ENCODE measurements around the gene TMC3. TPM values are rescaled to one million over a fixed set of nuclear protein-coding genes. Genes with fewer than 3 reads are reported as not detected.

The TMC3 gene
- total and polyA plus RNA-seq, 10 of the 15 experiments (the other 5 are each of a cell fraction or from before 2014, with no cell fraction given) = 0.03 to 0.04 (median 0.04) TPM; not detected in 7

DNA sequence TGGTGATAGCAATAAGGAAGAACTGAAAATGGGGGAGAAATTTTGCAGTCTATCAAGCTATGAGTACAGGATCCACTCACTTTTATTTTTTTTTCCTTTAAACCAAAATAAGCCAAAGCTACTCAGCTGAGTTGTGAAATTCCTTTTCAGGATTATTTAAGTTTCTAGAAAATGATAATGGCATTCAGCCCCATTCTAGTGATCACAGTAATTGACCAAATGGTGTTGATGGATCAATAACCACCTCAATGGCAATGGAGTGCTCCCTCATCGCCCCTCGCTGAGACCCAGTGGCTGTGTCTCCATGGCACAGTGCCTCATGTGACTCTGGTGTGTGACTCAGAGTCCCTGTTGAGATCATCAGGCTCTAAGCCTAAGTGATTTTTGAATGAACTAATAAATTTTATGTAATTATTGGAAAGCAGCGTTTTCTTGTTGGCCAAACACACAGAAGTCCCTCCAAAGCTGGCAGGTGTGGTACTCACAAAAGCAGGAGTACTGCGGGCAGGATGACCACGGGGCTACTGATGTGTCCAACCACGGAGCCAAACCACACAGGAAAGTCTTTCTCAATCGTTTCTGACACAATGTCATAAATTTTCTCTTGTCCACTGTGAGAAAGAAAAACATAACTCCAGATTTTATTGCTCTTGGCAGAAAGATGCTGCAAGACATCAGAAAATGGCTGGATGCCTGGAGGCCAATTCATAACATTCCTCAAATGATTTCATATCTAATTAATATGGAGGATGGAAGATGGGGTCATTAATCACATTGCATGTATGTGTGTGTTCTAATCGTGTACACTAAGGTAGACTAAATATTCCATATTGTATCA is 35.6 kb downstream of the TMC3 start:
- ChIA-PET RAD21 (ENCODE audit: unreplicated experiment) (interaction anchor here (2.3 to 9.2 kb wide), 3 partner anchors 47 to 72 kb away, joined by 7 to 137 read pairs (median 19); no protein-coding TSS in a partner anchor), POLR2A (interaction anchor here (1.3 kb wide), 1 partner anchor 63 kb away, joined by 4 read pairs; no protein-coding TSS in a partner anchor), SMC1A (ENCODE audit: uncharacterized antibody, unreplicated experiment) (interaction anchor here (0.7 to 6.1 kb wide), 8 partner anchors 12 to 143 kb away, joined by 3 to 122 read pairs (median 12); no protein-coding TSS in a partner anchor), CTCF (interaction anchor here (0.7 to 11.3 kb wide), 8 partner anchors 14 to 231 kb away, joined by 3 to 242 read pairs (median 10); partner anchors contain the start of gene STARD5)
- FAIRE-seq = no peak
- Histone ChIP-seq H3K4me2 (ENCODE audit: control insufficient read depth, insufficient read depth) (no peak overlapping the region), H3K4me1 (ENCODE audit: control insufficient read depth, insufficient read depth, low read length) (no peaks in the 10 kb centered on the region; the same call in 1 of the 2 replicates), H3K27ac (ENCODE audit: control insufficient read depth, insufficient read depth) (no peak overlapping the region), H3K9ac (ENCODE audit: control insufficient read depth, insufficient read depth, low read length) (no peak overlapping the region), H3K27me3 (replicated peaks in 1 of 2; ENCODE audit: control insufficient read depth in 2 of 2, insufficient read depth in 2 of 2, low read length in 1 of 2) (no peaks in the 10 kb centered on the region), H3K9me3 (replicated peaks; ENCODE audit: control insufficient read depth, insufficient read depth, low read length) (no peaks in the 10 kb centered on the region), H3K4me3 (no peak overlapping the region), H3K79me2 (ENCODE audit: control insufficient read depth, insufficient read depth, low read length) (no peaks in the 10 kb centered on the region), H4K20me1 (ENCODE audit: control insufficient read depth, insufficient read depth) (no peaks in the 10 kb centered on the region), H3K36me3 (ENCODE audit: control insufficient read depth in 2 of 2, insufficient read depth in 2 of 2, low read length in 1 of 2) (no peaks in the 10 kb centered on the region), H2AFZ (ENCODE audit: control insufficient read depth, low read depth, low read length) (no peak overlapping the region)
- TF ChIP-seq POU2F2 (IDR thresholded peaks at IDR 0.05; ENCODE audit: borderline replicate concordance, low read depth, low read length) = no peak
- intact Hi-C loops (cut with micrococcal nuclease; ENCODE audit: unreplicated experiment) (loop anchor here (5.0 kb wide), 1 partner anchor 64 kb away; no protein-coding TSS in a partner anchor), in situ Hi-C loops (cut with MboI) (no loop called here)
- no peak for DNase-seq (ENCODE audit: low read depth, low spot score)
- BruUV-seq (replicated peaks) = no TSS peak
- no peak for ATAC-seq
- WGBS (ENCODE audit: insufficient coverage, insufficient replicate concordance, low lambda C conversion rate, missing lambda C conversion rate) = 49% methylated on average over 8 of the region's 8 CpGs

DNA sequence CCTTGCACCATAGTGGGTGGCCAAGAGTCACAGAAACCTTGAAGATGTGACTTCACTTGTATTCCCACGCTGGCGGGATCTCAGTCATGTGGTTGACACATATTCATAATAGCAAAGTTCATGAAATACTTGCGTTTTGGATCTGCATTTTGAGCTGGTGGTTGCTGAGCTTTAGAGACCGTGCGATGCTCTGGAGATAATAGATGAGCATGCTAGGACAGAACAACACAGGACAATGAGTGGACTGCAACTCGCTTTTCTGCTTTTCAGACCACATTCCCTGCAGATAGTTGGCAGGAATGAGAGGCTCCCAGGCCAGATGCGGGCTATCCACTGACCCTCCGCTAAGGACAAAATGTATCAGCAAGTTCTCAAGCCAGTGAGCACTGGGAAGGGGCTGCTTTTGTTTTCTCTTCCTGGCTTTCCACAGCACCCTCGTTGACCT is 36.3 kb downstream of the TMC3 start:
- no peak for FAIRE-seq
- in situ Hi-C loops (cut with MboI) (no loop called here), intact Hi-C loops (cut with micrococcal nuclease; ENCODE audit: unreplicated experiment) (loop anchor here (5.0 kb wide), 1 partner anchor 65 kb away; no protein-coding TSS in a partner anchor)
- 83% methylated on average over 9 of the region's 9 CpGs for WGBS (ENCODE audit: insufficient coverage, insufficient replicate concordance, low lambda C conversion rate, missing lambda C conversion rate)
- H3K27me3 ChIP-seq (replicated peaks in 1 of 2; ENCODE audit: control insufficient read depth in 2 of 2, insufficient read depth in 2 of 2, low read length in 1 of 2) = no peaks in the 10 kb centered on the region
- POLR2A ChIA-PET = interaction anchor here (1.3 kb wide), 1 partner anchor 62 kb away, joined by 4 read pairs; no protein-coding TSS in a partner anchor
- H3K9ac ChIP-seq (ENCODE audit: control insufficient read depth, insufficient read depth, low read length) = no peak overlapping the region
- RAD21 ChIA-PET (ENCODE audit: unreplicated experiment) = interaction anchor here (2.3 to 9.2 kb wide), 3 partner anchors 46 to 72 kb away, joined by 7 to 137 read pairs (median 19); no protein-coding TSS in a partner anchor
- H3K4me1 ChIP-seq (ENCODE audit: control insufficient read depth, insufficient read depth, low read length) = no peaks in the 10 kb centered on the region; the same call in 1 of the 2 replicates
- SMC1A ChIA-PET (ENCODE audit: uncharacterized antibody, unreplicated experiment) = interaction anchor here (1.0 to 6.1 kb wide), 9 partner anchors 11 to 182 kb away, joined by 3 to 122 read pairs (median 10); no protein-coding TSS in a partner anchor
- BruUV-seq (replicated peaks) = no TSS peak
- no peak overlapping the region for H3K27ac ChIP-seq (ENCODE audit: control insufficient read depth, insufficient read depth)
- no peak overlapping the region for H3K4me2 ChIP-seq (ENCODE audit: control insufficient read depth, insufficient read depth)
- no peaks in the 10 kb centered on the region for H3K36me3 ChIP-seq (ENCODE audit: control insufficient read depth in 2 of 2, insufficient read depth in 2 of 2, low read length in 1 of 2)
- CTCF ChIA-PET = interaction anchor here (0.7 to 11.3 kb wide), 13 partner anchors 8 to 230 kb away, joined by 3 to 242 read pairs (median 7); partner anchors contain the start of gene STARD5
- ATAC-seq = no peak
- no peak for TF ChIP-seq MXI1 (IDR thresholded peaks at IDR 0.05; ENCODE audit: low read depth, low read length)
- TF ChIP-seq STAT3 (IDR thresholded peaks at IDR 0.05; ENCODE audit: low read depth, low read length) = no peak
- no peak for TF ChIP-seq MTA3 (IDR thresholded peaks at IDR 0.05; ENCODE audit: borderline replicate concordance, low read length)
- TF ChIP-seq BMI1 (IDR thresholded peaks at IDR 0.05; ENCODE audit: borderline replicate concordance) = no peak
- no peak for TF ChIP-seq ETV6 (conservative IDR thresholded peaks at IDR 0.05 in 1 of 2, IDR thresholded peaks at IDR 0.05 in 1 of 2; ENCODE audit: borderline replicate concordance in 1 of 2, low read depth in 1 of 2)
- no peak for TF ChIP-seq RELA (IDR thresholded peaks at IDR 0.05; ENCODE audit: borderline replicate concordance, partially characterized antibody)
- TF ChIP-seq EGR1 (IDR thresholded peaks at IDR 0.05; ENCODE audit: borderline replicate concordance in 1 of 2, low read depth in 2 of 2, low read length in 2 of 2) = no peak
- TF ChIP-seq GABPA (IDR thresholded peaks at IDR 0.05; ENCODE audit: low read depth) = no peak
- no peak for TF ChIP-seq TARDBP (IDR thresholded peaks at IDR 0.05; ENCODE audit: borderline replicate concordance)
- H3K79me2 ChIP-seq (ENCODE audit: control insufficient read depth, insufficient read depth, low read length) = no peaks in the 10 kb centered on the region
- no peak overlapping the region for H3K4me3 ChIP-seq
- no peaks in the 10 kb centered on the region for H4K20me1 ChIP-seq (ENCODE audit: control insufficient read depth, insufficient read depth)
- no peaks in the 10 kb centered on the region for H3K9me3 ChIP-seq (replicated peaks; ENCODE audit: control insufficient read depth, insufficient read depth, low read length)
- DNase-seq (ENCODE audit: low read depth, low spot score) = no peak
- no peak overlapping the region for H2AFZ ChIP-seq (ENCODE audit: control insufficient read depth, low read depth, low read length)
